ENCODE data around the gene UEVLD.

The UEVLD gene

DNA sequence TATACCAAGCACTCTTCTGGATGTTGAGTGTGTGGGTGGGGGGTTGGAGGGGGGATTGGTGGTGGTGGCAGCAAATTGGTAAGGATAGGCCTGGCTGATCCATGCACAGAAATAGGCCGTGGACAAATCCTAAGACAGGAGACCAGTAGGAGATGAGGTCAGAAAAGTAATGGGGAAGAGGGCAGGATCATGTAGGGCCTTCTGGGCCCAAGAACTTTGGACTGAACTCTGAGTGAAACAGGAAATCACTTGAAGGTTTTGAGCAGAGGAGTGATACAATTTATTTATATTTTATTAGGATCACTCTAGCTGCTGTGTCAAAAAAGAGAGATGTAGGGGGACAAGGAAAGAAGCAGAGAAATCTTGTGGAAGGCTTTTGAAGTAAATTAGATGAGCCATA lies 90.5 kb downstream of the UEVLD start:
- no peak for DNase-seq (ENCODE audit: low read depth)

DNA sequence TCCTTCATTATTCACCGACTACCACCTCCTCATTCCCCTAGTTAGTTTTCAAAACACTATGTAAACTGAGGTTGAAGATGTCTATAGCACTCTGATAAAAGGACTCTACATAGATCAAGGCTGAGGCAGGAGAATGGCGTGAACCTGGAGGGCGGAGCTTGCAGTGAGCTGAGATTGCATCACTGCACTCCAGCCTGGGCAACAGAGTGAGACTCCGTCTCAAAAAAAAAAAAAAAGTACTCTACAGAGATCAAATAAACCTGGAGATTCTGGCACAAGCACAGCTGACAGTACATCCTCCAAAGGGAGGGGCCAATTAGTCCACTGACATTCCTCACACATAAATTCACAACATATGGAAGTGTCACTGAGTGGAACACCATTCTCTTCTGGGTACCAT lies 92.8 kb downstream of the UEVLD start:
- no peak for DNase-seq (ENCODE audit: low read depth)

DNA sequence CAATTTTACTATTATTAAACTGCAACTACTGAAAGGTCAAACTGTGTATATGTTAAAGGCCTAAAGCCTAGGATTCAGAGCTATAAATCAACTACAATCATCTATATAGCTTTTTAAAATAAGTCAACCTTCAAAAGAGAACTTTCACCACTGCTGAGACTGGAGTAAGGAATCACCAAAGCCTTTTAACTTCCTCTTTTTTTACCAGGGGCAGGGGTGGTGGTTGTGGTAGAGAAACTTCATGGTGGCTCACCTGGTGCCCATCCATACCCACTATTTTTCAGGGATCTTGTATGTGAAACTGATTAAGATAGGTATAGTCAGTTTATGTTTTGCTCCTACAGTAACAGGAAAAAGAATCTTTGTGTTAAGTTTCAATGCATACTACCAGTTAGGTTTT lies 93.3 kb downstream of the UEVLD start:
- no peak for DNase-seq (ENCODE audit: low read depth)

DNA sequence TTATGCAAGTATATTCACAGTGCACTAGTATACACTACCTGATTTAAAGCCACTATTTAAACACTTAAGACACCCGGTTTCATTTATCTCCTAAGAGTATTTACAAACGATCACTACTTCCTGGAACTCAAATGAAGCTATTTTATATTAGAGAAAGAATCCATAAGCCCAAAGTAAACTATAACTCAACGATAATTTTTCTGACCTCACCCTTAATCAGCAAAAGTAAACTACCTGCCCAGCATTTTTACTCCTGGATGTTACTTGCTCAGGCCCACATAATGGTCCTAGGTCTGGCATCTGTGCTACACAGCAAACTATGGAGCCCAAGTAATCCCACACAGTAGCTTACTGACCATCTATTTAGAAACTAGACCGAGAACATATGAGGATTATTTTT lies 95.2 kb downstream of the UEVLD start:
- DNase-seq (ENCODE audit: low read depth): no peak

DNA sequence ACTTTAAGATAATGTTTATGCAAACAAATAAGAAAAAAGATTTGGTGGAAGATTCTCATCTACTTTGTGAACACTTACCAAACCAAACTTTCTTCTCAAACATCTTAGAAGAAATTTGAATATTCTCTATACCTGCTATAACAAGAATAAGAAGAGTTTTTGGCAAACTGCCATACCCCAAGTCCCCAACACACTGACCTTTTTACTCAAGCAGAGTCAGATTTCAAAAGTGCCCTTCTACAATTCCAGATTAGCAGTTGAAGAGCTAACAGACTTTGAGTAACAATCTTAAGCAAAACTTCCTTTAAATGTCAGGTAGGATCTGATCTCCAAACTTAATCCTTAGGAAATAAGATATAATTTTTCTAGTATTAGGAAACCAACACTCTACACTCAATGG lies 95.6 kb downstream of the UEVLD start:
- no peak for DNase-seq (ENCODE audit: low read depth)

DNA sequence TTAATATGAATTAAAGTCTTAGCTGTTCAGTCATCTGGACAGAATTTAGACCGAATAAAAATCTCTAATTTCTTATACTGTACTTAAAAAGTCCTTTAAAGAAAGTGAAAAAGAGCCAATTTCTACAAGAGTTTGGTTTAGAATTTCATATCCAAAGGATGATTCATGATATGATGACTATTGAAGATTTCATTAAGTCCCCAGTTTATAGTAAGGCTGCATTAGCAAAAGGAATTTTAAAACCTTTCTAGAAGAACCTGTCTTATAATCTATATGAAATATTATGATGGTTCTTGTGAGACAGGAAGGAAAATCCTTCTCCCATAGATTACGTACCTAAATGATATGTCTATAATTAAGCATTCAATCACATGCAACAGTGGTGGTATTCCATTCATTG lies 96.6 kb downstream of the UEVLD start:
- no peak for DNase-seq (ENCODE audit: low read depth)

DNA sequence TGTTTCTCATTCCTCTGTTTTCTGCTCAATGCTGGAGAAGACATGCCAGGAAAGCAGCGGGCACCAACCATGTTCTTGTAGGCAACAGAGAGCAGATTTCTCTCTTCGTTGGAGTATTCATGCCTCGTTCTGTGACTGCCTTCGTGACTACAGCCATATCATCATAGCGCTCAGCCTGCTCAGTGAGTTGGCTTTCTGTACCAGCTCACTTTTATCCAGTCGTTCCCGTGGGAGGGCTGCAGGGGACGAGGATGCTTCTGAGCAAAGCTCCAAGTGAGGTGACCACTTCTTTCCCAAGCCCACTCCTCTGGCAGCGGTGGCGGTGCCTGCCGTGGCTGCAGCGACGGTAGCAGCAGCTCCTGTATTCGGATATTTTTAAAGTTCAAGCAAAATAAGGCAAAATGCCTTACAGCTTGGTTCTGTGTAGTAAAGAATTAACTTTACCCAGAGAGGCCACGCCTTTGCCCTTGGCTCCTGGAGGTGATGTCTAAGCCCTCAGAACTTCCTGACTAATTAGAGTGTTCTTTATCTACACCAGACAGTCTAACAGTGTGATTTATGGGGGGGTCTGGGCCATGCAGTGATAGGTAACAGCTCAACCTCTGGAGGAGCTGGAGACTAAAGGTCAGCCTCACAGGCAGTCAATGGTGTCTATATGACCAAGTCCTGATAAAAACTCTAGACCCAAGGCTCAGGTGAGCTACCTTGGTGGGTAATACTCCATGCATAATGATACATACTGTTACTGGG lies 97.6 kb downstream of the UEVLD start:
- DNase-seq (ENCODE audit: low read depth): no peak

DNA sequence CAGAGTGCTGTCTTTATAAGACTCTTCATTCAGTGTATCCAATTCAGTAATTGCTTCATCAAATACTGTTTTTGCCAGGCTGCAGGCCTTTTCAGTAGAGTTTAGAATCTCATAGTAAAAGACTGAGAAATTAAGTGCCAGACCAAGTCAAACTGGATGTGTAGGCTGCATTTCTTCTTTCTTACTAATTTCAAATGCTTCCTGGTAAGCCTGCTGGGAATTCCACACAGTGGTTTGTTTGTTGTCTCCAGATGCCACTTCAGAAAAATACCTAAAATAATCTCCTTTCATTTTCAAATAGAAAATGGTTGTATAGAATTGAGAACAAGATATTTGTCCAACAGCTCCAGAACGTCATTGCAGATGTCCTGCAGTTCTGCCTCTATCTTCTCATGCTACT lies 98.2 kb downstream of the UEVLD start:
- DNase-seq (ENCODE audit: low read depth): peak; percentile 31

DNA sequence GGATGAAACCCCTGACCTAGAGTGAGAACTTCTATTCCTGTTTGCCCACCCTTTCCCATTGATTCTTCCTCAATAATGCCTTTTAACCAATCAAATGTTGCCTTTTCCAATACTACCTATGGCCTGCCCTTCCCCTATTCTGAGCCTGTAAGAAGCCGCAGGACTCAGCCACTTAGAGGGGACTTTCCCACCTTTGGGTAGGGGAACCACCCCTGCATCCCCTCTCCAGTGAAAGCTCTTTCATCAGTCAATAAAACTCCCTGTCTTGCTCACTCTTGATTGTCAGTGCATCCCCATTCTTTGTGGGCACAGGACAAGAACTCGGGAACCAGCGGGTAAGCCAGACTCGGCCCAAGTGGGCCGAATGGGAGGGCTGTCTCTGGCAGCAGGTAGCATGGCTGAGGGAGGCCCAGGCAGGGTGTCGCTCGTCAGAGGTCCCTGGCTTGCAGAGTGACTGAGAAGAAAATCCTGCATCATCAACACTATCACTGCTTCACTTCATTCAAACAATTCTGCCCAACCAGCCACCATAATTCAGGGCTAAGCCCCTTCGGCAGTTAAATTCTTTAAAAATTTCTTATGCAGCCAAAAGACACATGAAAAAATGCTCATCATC lies 102.5 kb downstream of the UEVLD start:
- DNase-seq (ENCODE audit: low read depth): no peak

Measured in GM04503 (cell line).